DOHH2 (cell line): ENCODE results near the gene SLC16A7.
"Not testable (repeated sequence)": the region's sequence is repeated elsewhere in the genome, so short reads cannot be mapped to it uniquely, and the experiment has no call there.

ENCODE experiments used
- H3F3A ChIP-seq: fragments of 200-600 bp; sonication (generic), shearing (Covaris generic); 2 replicates; pipeline ENCODE4 v1.6.0; 2016; ENCODE audit warnings: antibody characterized with exemption, mild to moderate bottlenecking; ENCODE audit not compliant: control insufficient read depth, insufficient read depth
- H3K27ac ChIP-seq: fragments of 200-600 bp; sonication (generic); 2 replicates; pipeline ENCODE4 v1.5.1; 2014; ENCODE audit warnings: low read depth, mild to moderate bottlenecking, low read length, moderate library complexity
- H3K27me3 ChIP-seq: fragments of 200-600 bp; sonication (generic); 2 replicates; pipeline ENCODE4 v1.6.1; 2014; ENCODE audit warnings: mild to moderate bottlenecking, low read length, mixed read lengths; ENCODE audit not compliant: control insufficient read depth
- H3K36me3 ChIP-seq: fragments of 200-600 bp; sonication (generic); 2 replicates; pipeline ENCODE4 v1.6.1; 2014; ENCODE audit warnings: mild to moderate bottlenecking, low read length, moderate library complexity, mixed read lengths; ENCODE audit not compliant: control insufficient read depth
- H3K4me1 ChIP-seq: fragments of 200-600 bp; sonication (generic); 2 replicates; pipeline ENCODE4 v1.6.1; 2014; ENCODE audit warnings: mild to moderate bottlenecking, low read length, mixed read lengths; ENCODE audit not compliant: control insufficient read depth
- H3K4me2 ChIP-seq: fragments of 200-600 bp; sonication (generic); 2 replicates; pipeline ENCODE4 v1.6.0; 2014; ENCODE audit warnings: mild to moderate bottlenecking, low read length, moderate library complexity
- H3K4me3 ChIP-seq: fragments of 200-600 bp; sonication (generic); 2 replicates; pipeline ENCODE4 v1.5.1; 2014; ENCODE audit warnings: mild to moderate bottlenecking, low read length, mixed read lengths
- H3K79me2 ChIP-seq: fragments of 200-600 bp; sonication (generic); 2 replicates; pipeline ENCODE4 v1.6.1; 2014; ENCODE audit warnings: mild to moderate bottlenecking, low read length, mixed read lengths; ENCODE audit not compliant: control insufficient read depth
- H3K9me2 ChIP-seq: fragments of 200-600 bp; sonication (generic); replicated peaks from 2 replicates; pipeline ENCODE4 v1.6.1; 2014; ENCODE audit warnings: mild to moderate bottlenecking, low read length, mixed read lengths; ENCODE audit not compliant: control insufficient read depth
- H3K9me3 ChIP-seq: fragments of 200-600 bp; sonication (generic); 2 replicates; pipeline ENCODE4 v1.6.1; 2014; ENCODE audit warnings: antibody characterized with exemption, low read length, mixed read lengths; ENCODE audit not compliant: control insufficient read depth, insufficient read depth
- H4K20me1 ChIP-seq: fragments of 200-600 bp; sonication (generic); 2 replicates; pipeline ENCODE4 v1.6.0; 2014; ENCODE audit warnings: low read depth, mild to moderate bottlenecking, antibody characterized with exemption, low read length, moderate library complexity; ENCODE audit not compliant: control insufficient read depth, insufficient read depth
- EZH2phosphoT487 ChIP-seq: fragments of 200-600 bp; sonication (generic); IDR thresholded peaks from 2 replicates; pipeline ENCODE4 v1.6.1; 2017; ENCODE audit warnings: borderline replicate concordance, mild to moderate bottlenecking, antibody characterized with exemption, low read length, moderate library complexity, mixed read lengths
- TF ChIP-seq, protein P1 (sequence below): fragments of 200-600 bp; sonication (generic); IDR thresholded peaks from one replicate; pipeline ENCODE4 v1.5.1; 2014; ENCODE audit warnings: antibody characterized with exemption, mild to moderate bottlenecking, low read depth, low read length; ENCODE audit not compliant: poor library complexity, severe bottlenecking

The SLC16A7 gene

DNA sequence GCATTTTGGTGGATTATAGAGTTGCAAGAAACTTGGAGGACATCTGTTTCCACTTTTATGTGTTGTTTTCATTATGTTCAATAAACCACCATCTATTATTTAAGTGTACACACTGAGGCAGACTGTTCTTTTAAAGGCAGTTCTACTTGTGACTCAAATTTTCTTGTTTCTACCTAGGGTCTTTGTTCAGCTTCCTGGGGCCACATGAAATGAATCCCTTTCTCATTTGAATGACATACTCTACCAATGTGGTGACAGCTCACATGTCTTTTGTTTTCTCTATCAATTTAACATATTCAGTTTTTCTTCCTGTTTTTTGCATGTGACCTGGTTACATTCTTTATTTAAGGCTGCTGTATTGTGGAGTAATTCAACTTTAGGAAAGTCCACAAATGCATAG lies 7.9 kb downstream of the SLC16A7 start:
- H4K20me1 ChIP-seq: no peaks in the 10 kb centered on the region
- no peak overlapping the region for H3K4me2 ChIP-seq
- no peak overlapping the region for H3K4me3 ChIP-seq
- H3K9me3 ChIP-seq: no peaks in the 10 kb centered on the region
- no peaks in the 10 kb centered on the region for H3K9me2 ChIP-seq
- peaks cover 66% of the 10 kb centered on the region for H3K79me2 ChIP-seq
- H3F3A ChIP-seq: no peaks in the 10 kb centered on the region
- H3K27me3 ChIP-seq: no peaks in the 10 kb centered on the region
- TF ChIP-seq EZH2phosphoT487: no peak
- TF ChIP-seq, protein P1, sequence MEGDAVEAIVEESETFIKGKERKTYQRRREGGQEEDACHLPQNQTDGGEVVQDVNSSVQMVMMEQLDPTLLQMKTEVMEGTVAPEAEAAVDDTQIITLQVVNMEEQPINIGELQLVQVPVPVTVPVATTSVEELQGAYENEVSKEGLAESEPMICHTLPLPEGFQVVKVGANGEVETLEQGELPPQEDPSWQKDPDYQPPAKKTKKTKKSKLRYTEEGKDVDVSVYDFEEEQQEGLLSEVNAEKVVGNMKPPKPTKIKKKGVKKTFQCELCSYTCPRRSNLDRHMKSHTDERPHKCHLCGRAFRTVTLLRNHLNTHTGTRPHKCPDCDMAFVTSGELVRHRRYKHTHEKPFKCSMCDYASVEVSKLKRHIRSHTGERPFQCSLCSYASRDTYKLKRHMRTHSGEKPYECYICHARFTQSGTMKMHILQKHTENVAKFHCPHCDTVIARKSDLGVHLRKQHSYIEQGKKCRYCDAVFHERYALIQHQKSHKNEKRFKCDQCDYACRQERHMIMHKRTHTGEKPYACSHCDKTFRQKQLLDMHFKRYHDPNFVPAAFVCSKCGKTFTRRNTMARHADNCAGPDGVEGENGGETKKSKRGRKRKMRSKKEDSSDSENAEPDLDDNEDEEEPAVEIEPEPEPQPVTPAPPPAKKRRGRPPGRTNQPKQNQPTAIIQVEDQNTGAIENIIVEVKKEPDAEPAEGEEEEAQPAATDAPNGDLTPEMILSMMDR: no peak
- no peak overlapping the region for H3K27ac ChIP-seq
- peaks cover 61% of the 10 kb centered on the region for H3K36me3 ChIP-seq
- peaks cover 9% of the 10 kb centered on the region for H3K4me1 ChIP-seq

DNA sequence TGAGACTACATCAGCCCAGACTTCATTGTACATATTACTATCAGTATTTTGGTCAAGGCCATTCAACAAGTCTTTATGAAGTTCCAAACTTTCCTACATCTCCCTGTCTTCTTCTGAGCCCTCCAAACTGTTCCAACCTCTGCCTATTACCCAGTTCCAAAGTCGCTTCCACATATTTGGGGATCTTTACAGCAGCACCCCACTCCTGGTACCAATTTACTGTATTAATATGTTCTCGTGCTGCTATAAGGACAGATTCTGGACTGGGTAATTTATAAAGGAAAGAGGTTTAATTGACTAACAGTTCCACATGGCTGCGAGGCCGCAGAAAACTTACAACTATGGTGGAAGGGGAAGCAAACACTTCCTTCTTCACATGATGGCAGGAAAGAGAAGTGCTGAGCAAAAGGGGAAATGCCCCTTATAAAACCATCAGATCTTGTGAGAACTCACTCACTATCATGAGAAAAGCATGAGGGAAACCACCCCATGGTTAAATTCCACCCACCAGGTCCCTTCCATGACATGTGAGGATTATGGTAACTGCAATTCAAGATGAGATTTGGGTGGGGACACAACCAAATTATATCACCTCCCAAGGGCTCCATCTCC lies 17.1 kb downstream of the SLC16A7 start:
- H4K20me1 ChIP-seq, H3K27me3 ChIP-seq, H3K4me2 ChIP-seq, H3K79me2 ChIP-seq, H3K9me2 ChIP-seq, H3K27ac ChIP-seq, H3F3A ChIP-seq, H3K4me1 ChIP-seq, H3K4me3 ChIP-seq: not testable (repeated sequence)
- peaks cover 42% of the 10 kb centered on the region for H3K36me3 ChIP-seq
- H3K9me3 ChIP-seq: peaks cover 32% of the 10 kb centered on the region

DNA sequence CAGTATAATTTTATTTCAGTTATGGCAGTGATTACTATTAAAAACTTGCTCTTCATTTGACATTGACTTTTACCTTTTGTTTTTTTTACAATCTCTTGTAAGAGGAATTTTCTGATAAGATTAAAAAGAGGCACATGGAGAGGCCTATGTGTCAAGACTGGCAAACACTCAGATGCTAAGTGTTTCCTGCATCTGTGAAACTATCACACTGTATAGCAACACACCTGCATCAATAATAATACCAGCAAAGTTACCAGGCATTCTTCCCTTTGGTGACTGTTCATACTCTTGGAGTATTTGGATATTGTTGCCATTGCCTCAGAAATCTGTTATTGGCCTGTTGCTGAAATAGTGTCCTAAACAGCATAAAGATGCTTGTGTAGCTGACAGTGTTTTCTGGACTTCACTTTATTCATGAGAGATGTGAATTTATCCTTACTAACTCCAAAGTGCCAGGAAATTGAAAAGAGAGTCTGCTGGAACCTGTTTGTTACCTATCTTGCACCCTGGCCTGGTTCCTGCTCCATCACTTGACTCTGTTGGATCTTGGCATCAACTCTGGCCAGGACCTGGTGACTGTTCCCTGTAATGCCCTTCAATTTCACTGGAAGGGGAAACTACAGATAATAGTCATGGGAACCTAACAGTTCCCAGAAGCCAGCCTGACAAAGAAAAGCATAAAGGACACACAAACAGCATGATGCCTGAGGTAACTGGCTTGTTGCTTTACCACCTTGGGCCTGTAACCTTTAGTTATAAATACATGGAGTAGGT lies 19.8 kb downstream of the SLC16A7 start:
- H3K36me3 ChIP-seq: peaks cover 26% of the 10 kb centered on the region
- H3K9me3 ChIP-seq: peaks cover 26% of the 10 kb centered on the region
- TF ChIP-seq, protein P1: no peak
- TF ChIP-seq EZH2phosphoT487: no peak
- no peaks in the 10 kb centered on the region for H3K27me3 ChIP-seq
- no peak overlapping the region for H3K27ac ChIP-seq
- no peak overlapping the region for H3K4me3 ChIP-seq
- peaks cover 8% of the 10 kb centered on the region; the same call in 1 of the 2 replicates for H3K4me1 ChIP-seq
- no peaks in the 10 kb centered on the region for H3K9me2 ChIP-seq
- no peaks in the 10 kb centered on the region for H4K20me1 ChIP-seq
- no peaks in the 10 kb centered on the region; the same call in 1 of the 2 replicates for H3F3A ChIP-seq
- peaks cover 7% of the 10 kb centered on the region for H3K79me2 ChIP-seq
- H3K4me2 ChIP-seq: no peak overlapping the region
